ENCODE measurements around the gene NRP2. TPM values are rescaled to one million over a fixed set of nuclear protein-coding genes. Genes with fewer than 3 reads are reported as not detected.

NRP2 gene
- total RNA-seq, 2 donors from 2014 or later = 9.7 to 21.0 TPM

DNA sequence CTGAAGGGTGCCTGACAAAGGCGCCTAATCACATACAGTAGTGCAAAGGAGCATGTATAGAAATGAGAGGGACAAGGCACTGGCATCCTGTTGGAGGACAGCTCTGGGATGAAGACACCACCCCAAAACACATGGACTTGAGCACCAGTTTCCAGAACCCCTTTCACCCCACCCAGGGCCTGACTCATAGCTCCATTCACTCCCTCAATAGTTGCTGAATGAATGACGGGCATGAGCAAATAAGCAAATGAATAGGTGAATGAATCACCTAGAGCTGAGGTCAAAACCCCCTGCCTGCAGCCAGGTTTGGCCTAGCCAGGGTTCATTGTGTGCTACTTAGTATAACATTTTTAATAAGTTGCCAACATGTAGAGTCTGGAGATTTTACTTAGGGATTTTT is 66.3 kb downstream of the NRP2 start:
- 74% methylated on average over 2 of the region's 2 CpGs for WGBS
- no peaks in the 10 kb centered on the region for H3K9me3 ChIP-seq
- no peak overlapping the region for H3K27ac ChIP-seq
- intact Hi-C loops (cut with DNase I) = no loop called here
- no peak overlapping the region for H3K4me3 ChIP-seq
- TF ChIP-seq POLR2AphosphoS5 (IDR thresholded peaks at IDR 0.05) = no peak
- no peaks in the 10 kb centered on the region for H3K4me1 ChIP-seq (replicated peaks)
- no peak for DNase-seq (ENCODE audit: low spot score)
- H3K36me3 ChIP-seq = no peaks in the 10 kb centered on the region
- no peaks in the 10 kb centered on the region for H3K27me3 ChIP-seq (replicated peaks; ENCODE audit: insufficient read depth)

- Histone ChIP-seq H3K36me3 (no peaks in the 10 kb centered on the region), H3K4me3 (no peak overlapping the region), H3K4me1 (replicated peaks) (no peaks in the 10 kb centered on the region), H3K27ac (no peak overlapping the region), H3K9me3 (no peaks in the 10 kb centered on the region), H3K27me3 (replicated peaks; ENCODE audit: insufficient read depth) (no peaks in the 10 kb centered on the region)
- 89% methylated on average over 6 of the region's 6 CpGs for WGBS
- TF ChIP-seq POLR2AphosphoS5 (IDR thresholded peaks at IDR 0.05) = no peak
- no peak for TF ChIP-seq POLR2A (IDR thresholded peaks at IDR 0.05)
- no peak for TF ChIP-seq CTCF (IDR thresholded peaks at IDR 0.05)
- intact Hi-C loops (cut with DNase I) = no loop called here
- no peak for DNase-seq (ENCODE audit: low spot score)
Observed at GRCh38 chr2:205749078-205749477, 66.8 kb downstream of the NRP2 start.

DNA sequence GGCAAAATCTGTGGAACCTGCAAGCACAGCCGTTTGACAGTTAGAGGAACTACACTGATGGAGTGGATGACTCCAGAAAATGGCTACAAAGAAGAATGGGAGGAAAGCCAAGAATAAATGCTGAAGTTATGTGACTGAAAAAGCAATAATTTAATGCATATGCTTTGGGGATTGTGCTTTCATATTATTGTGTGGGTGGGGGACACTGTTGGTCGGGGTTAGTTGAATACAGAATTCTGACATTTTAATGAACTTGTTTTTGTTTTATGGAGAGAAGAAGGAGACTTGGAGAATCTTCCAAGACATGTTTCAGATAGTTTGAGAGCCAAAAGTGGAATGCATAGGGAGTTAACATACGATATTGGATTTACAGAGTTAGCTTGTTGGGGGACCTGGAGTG is 68.5 kb downstream of the NRP2 start:
- Histone ChIP-seq H3K4me1 (replicated peaks) (no peaks in the 10 kb centered on the region), H3K27ac (no peak overlapping the region), H3K27me3 (replicated peaks; ENCODE audit: insufficient read depth) (no peaks in the 10 kb centered on the region), H3K9me3 (no peaks in the 10 kb centered on the region), H3K4me3 (no peak overlapping the region), H3K36me3 (no peaks in the 10 kb centered on the region)
- intact Hi-C loops (cut with DNase I) = no loop called here
- no peak for TF ChIP-seq CTCF (IDR thresholded peaks at IDR 0.05)
- TF ChIP-seq POLR2AphosphoS5 (IDR thresholded peaks at IDR 0.05) = no peak
- no peak for DNase-seq (ENCODE audit: low spot score)
- 70% methylated on average over 3 of the region's 3 CpGs for WGBS

DNA sequence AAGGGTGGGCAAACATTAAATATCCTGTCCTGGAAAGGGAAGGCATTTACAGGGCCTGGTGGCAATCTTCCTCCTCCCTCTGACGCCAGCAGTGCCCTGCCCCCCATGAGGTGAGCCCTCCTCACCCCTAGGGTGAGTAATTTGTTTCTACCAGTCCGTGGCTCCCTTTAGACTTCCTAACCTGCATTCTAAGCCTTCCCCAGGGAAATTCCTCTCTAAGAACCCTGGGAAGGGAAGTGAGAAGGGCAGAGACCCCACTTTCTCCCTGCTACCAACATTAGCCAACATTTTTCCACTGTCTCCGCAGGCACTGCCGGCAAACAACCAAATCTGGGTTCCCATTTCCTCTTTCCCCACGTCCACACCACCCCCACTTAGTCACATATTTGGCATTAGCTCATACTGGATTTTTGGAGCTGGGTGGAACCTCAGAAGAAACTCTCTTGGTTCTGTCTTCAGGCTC is 69.3 kb downstream of the NRP2 start:
- no peak for TF ChIP-seq POLR2A (IDR thresholded peaks at IDR 0.05)
- no peak for TF ChIP-seq POLR2AphosphoS5 (IDR thresholded peaks at IDR 0.05)
- no peak for TF ChIP-seq CTCF (IDR thresholded peaks at IDR 0.05)
- H3K36me3 ChIP-seq = no peaks in the 10 kb centered on the region
- no peak for DNase-seq (ENCODE audit: low spot score)
- H3K4me1 ChIP-seq (replicated peaks) = no peaks in the 10 kb centered on the region
- no peaks in the 10 kb centered on the region for H3K9me3 ChIP-seq
- intact Hi-C loops (cut with DNase I) = no loop called here
- no peak overlapping the region for H3K4me3 ChIP-seq
- no peaks in the 10 kb centered on the region for H3K27me3 ChIP-seq (replicated peaks; ENCODE audit: insufficient read depth)
- H3K27ac ChIP-seq = no peak overlapping the region
- WGBS = 80% methylated on average over 5 of the region's 5 CpGs

DNA sequence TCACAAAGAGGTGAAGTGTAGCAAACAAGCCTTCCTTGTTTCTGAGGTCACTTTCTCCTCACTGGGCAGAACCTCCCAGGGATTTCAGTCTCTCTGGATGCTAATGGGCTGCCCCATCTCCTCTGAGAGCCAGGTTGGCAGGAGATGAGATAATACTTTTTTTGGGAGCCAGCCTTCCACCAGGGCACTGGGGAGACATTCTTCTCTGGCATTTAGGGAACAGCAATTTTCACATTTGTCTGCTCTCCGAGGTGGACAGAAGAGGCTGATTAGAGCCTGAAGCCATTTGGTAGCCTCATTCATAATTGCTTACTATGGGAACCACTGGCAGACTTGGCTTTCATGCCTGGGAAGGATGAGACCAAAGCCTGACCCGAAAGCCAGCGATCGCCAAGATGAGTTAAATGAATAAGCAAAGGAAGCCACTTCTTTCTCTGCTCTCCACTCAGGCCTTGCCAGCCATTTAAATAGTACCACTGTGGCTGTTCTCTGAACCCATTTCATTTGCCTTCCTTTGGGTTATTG is 70.1 kb downstream of the NRP2 start:
- intact Hi-C loops (cut with DNase I) = no loop called here
- no peaks in the 10 kb centered on the region for H3K36me3 ChIP-seq
- TF ChIP-seq POLR2AphosphoS5 (IDR thresholded peaks at IDR 0.05) (no peak), CTCF (IDR thresholded peaks at IDR 0.05) (no peak), POLR2A (IDR thresholded peaks at IDR 0.05) (no peak)

More for the DNA sequence above, 70.1 kb downstream of the NRP2 start:
- no peak overlapping the region for H3K27ac ChIP-seq
- H3K4me3 ChIP-seq = no peak overlapping the region
- no peaks in the 10 kb centered on the region for H3K27me3 ChIP-seq (replicated peaks; ENCODE audit: insufficient read depth)
- peaks cover under 1% of the 10 kb centered on the region for H3K4me1 ChIP-seq (replicated peaks)
- no peaks in the 10 kb centered on the region for H3K9me3 ChIP-seq
- 84% methylated on average over 4 of the region's 4 CpGs for WGBS
- no peak for DNase-seq (ENCODE audit: low spot score)

Data from prostate gland (tissue), 2 donors.